GM23248 (cell line): ENCODE measurements around the gene PNMA6F.

ENCODE experiments used
- EZH2 ChIP-seq: fragments of 200-600 bp; sonication (generic); IDR thresholded peaks from 2 replicates; pipeline ENCODE4 v1.6.1; 2018; ENCODE audit warnings: antibody characterized with exemption, mild to moderate bottlenecking; ENCODE audit not compliant: insufficient read depth, poor library complexity, severe bottlenecking
- EZH2phosphoT487 ChIP-seq: fragments of 200-600 bp; sonication (generic); IDR thresholded peaks from 2 replicates; pipeline ENCODE4 v1.6.1; 2018; ENCODE audit warnings: antibody characterized with exemption, moderate library complexity, mild to moderate bottlenecking, low read depth; ENCODE audit not compliant: insufficient read depth

GRCh38 chrX:153299855-153300254 is 21.7 kb downstream of the PNMA6F start:
- TF ChIP-seq EZH2phosphoT487, result no peak
- no peak for TF ChIP-seq EZH2
